Kidney capillary endothelial cell (primary cell): ENCODE results near the gene ADAMTS2.
A peak's percentile ranks its signal among the peaks of the same experiment; 100 is the strongest.

Source experiments
- DNase-seq: peaks from one replicate; pipeline ENCODE4 v3.0.0-alpha.2; 2018; ENCODE audit warnings: low spot score

The ADAMTS2 gene

DNA sequence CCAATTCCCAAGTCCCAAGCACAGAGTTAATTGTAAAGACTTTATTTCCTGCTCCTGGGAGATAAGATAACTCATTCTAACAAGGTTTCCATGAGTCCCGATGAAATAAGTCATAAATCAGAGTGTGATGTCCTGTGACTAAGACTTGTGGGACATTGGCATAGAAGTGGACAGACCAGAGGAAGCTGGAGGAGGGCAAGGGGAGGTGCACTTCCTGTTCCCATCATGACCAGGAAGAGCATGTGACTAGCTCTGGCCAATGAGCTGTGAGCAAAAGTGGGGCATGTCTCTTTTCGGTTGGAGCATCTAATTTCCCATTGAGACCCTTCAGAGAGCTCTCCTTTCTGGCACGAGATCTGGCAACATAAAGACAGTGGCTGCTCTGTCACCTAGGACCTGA, 184.7 kb downstream of the ADAMTS2 start:
- DNase-seq: no peak

DNA sequence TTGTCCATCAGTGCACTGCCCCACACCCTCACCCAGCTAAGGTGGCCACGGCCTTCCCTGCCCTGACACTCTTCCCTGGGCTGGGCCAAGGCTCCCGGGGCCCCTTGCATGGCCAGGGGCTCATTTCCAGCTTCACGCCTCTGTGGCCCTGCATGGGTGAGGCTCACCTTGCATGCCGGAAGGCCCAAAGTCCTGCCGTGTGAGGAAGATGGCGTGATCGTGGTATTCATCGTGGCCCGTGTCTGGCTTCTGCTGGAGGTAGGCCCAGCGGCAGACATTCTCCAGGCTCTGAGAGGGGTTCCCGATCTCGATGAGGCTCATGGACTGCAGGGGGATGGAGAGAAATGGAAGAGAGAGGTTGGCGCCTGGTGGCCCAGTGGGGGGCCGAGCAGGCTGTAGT, 186.7 kb downstream of the ADAMTS2 start:
- DNase-seq: no peak

DNA sequence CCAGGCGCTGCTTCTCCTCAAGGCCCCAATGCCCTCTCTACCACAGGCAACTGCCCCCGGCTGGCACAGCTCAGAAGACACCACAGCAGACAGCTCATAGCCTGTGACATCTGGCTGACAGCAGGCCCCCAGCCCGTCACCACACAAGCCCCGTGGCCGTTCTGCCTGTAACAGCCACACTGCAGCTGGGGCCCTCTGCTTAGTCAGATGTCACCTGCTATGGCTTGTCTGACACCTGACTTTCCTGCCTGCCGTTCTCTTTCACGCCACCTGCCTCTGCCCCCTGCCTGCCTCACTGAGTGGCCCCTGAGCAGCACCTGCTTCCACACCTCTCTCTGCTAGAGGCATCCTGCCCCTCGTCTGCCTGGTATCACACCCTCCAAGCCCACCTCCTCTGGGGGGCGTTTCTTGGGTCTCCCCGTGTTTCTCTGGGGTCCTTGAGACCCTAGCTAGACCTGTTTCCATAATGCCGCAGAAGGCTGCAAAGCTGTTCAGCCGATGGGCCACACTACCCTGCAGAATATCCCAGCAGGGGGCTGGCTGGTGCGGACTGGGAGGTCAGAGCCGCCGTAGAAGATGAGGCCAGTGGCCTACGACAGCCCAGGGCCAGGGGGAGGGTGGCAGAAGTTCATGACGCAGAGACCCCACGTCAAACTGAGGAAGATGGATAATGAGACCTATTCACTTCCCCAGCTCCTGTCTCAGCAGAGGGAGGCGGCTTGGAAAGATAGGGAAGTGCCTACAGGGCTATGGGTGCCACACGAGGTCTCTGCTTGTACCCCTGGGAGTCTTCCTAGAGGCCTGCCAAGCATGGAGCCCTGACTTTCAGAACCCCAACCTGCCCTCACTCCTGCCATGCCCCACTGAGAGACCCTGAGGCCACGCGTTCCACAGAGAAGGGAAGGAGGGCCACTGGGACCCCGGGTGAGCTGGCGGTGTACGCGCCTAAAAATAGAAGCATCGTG, 190.0 kb downstream of the ADAMTS2 start:
- no peak for DNase-seq

DNA sequence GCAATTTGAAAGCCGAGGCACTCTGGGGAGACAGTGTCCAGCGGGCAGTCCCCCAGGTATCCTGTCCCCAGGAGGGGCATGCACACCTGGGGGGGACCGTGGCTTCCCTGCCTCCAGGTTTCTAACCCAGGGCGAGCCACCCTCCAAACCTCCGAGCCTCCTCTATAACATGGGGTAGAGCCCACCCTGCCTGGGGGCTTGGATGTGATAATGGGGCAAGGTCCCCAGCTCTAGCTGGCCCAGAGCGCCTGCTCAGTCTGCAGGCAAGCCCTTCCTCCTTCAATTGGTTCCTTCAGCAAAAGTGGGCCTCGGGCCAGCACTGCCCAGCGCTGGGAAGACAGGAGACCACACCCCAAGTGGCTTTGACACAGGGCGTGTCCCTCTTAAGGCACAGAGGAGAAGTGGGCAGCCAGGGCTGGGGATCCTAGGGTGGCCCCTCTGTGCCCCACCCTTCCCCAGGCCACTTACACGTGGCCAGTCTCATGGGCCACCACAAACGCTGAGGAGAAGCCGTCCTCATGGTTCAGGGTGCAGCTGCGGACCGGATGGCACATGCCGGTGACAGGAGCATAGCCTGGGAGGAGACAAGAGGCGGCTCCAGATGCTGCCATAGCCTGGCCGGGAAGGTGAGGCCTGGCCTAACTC, 190.8 kb downstream of the ADAMTS2 start:
- DNase-seq: no peak

DNA sequence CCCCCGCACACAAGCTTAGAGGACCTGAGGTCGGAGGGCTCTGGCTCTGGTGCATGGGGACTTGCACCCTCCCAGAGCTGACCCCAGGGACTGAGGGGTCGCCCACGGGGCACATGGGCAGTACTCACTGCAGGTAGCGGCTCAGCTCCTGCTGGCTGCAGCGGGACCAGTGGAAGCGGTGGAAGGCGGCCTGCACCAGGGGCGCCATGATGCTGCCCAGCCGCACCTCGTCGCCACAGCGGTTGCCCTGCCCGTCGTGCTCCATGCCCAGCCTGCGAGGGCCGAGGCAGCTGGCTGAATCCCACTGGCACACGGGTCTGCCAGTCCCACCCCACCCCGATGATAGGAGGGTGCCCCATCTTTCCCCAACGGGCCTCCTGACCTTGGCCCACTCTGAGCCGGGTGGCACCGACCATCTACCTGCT, 191.3 kb downstream of the ADAMTS2 start:
- no peak for DNase-seq

DNA sequence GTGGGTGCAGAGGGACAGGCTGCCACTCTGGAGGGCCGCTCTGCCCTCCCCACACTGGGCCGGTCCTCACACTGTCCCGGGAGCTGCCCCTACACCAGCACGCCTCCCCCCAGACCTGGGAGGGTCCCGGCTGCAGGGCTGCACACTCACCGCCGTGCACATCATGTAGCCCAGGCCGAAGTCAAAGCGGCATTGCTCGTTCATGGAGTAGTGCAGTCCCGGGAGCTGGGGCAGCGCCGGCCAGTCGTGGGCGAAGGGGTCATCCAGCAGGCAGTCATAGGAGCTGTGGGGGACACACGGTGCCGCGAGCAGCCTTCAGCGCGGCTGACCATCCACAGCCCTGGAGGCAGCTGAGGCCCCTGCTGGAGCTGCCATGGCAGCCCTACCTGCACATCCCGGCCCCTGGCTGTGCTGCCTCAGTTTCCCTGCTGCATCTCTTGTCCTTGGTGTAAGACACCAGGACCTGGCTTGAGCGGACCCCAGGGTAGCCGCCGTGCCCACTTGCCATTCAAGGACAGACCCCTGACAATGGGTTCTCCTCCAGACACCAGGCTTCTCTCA, 191.8 kb downstream of the ADAMTS2 start:
- no peak for DNase-seq

DNA sequence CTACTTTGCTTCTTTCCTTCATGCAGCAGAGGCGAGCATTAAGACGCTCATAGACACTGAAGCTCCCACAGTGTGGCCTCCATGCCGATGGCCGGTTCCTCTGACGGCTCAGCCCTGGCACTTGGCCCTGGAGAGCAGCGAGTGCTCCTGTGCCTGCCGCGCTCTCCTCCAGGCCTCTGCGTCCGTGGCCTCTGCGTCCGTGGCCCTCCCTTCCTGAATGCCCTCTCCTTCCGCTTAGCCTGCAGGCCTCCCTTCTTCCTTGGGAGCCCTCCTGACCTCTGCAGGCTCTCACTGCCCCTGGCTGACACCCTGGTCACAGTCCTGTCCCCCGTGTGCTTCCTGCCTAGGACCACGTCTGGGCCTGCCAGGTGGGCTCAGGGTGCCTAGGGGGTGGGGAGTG, 192.3 kb downstream of the ADAMTS2 start:
- DNase-seq: no peak

DNA sequence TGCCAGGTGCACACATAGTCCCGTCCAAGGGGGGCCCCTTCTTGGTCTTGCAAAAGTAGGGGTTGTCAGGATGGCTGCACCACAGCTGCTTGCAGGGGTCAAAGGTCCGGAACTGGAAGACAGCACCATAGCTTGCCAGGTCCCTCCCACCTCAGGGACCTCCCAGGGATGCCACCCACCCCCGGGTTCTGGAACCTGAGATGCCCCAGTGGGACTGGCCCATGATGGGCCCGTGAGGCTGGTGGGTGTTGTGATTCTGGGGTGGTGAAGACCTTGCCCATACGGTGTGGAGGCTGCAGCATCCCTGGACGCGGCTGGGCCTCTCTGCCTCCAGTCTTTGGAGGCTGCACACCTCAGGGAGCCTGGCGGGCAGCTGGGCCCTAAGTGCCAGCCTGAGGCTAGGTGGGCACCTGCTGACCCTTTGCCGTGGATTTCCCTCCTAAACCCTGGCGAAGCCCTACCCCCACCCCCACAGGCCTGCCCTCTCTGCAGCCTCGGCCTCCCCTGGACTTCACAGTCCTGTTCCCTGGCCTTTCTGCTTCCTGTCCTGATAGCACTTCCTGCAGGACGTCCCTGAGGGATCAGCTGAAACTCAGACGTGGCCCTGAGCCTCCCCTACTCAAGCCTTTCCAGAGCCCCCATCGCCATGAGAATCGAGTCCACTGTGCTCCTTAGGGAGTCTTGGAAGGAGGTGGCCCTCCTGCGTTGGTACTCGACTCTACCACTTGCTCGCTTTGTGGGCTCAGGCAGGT, 192.9 kb downstream of the ADAMTS2 start:
- DNase-seq: no peak

DNA sequence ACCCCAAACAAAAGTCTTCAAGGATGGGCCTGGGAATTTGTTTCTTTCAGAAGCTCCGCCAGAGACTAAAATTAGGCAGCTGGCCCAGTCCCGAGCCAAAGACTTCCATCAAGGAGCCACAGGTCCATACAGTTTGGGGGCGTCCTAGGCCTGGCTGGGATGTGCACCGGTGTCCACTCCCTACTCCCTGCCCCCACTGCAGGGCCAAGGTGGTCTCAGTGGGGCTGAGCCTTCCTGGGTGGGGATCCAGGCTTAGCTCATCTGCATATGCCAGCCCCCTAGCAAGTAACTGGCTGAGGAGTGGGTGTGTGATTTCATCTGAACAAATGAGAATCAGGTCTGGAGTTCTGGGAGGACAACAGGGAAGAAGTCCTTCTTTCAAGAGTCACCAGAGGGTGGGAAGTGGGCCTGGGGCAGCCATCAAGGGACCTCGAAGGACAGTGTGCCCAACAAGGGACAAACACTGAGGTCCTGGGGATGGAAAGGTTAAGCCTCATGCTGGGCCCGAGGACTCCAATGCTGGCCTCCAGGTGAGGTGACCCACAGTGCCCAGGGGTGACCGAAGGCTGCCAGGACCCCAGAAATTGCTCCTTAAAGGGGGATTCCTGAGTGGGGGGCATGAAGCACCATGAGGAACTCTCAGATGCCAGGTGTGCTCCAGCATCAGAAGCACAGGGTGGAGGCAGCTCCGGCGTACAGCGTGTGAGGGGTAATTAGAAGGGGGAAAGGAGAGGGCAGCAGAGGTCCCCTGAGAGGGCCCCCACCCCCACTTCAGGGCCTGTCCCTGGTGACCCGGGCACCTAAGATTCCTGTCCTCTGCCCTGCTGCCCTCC, 193.8 kb downstream of the ADAMTS2 start:
- no peak for DNase-seq

DNA sequence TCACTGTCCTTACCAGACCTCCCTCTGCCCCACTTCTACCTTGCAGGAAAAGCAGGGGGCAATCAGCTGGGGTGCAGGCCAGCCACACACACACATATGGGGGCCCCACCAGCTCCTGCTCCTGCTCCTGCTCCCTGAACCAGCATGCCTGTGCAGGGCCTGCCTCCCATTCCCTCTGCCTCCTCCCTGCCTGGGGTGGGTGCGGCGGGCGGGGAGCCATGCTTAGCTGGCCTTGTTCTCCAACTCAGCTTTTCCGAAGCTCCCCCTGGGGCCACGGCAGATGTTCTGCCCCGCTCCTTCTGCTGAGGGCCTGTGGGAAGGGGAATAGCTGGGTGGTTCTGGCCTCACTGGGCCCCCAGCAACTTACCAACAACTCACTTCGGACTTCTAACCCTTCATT, 195.2 kb downstream of the ADAMTS2 start:
- no peak for DNase-seq

DNA sequence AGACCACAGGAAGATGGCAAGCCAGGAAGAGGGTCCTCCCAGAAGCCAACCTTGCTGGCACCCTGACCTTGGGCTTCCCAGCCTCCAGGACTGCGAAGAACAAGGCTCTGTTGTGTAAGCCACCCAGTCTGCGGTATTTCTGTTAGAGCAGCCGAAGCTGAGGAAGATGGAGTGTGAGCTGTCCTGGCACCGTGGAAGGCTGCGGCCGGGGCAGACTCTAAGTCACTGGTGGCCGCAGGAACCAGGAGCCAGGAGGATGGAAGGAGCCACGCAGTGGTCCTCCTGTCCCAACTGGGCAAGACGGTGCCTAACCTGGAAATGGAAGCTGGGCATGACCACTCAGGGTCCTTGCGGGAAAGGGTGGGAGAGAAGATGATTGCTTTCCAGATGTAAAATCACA, 196.0 kb downstream of the ADAMTS2 start:
- no peak for DNase-seq

DNA sequence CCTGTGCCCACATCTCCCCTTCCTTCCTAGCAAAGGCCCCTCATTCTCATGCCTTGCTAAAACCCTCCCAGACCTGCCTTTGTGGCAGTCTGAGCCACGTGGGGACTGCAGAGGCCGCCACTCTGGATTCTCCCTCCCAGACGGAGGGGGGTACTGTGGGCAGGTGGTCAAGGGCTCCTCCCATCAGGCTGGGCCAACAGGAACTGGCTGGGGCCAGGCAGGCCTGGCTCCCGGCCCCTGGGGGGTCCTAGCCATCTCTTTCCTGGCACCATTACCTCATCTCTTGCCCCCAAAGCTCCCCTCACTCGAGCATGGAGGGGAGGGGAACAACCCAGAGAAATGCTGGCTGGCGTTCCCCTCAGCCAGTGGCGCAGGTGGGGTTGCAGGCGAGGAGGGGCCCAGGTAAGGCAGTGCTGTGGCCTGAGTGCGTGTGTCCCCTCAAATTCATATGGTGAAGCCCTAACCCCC, 196.5 kb downstream of the ADAMTS2 start:
- no peak for DNase-seq

DNA sequence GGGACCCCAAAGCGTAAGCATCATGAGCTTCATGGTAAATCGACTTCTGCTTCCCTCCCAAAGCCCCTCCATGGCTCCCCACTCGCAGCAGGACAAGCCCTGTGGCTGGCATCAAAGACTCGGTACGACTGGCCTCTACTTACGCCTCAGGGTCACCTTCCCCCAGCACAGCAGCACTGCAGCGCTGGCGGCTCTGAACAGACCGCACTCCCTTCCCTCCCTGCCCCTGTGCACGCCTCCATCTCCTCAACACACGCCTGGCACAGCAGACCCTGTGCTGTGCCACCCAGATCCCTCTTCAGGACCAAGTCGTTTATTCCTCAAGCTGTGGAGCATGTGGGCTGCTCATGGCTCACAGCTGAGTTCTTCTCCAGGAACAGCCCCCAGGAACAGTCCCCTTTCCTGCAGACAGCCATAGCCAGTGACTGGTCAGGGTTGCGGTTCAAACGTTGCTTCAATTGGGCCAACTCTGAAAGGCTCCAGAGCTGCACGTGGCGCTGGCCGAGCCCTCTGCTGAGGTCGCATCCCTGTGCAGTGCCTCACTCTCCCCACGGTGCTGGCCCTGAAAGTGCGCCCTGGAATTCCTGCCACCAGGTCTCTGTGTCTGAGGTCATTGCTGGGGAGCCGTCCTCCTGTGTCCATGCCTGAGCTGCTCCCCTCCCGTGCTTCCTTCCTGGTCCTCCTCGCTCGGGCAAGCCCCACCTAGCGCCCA, 197.1 kb downstream of the ADAMTS2 start:
- no peak for DNase-seq

DNA sequence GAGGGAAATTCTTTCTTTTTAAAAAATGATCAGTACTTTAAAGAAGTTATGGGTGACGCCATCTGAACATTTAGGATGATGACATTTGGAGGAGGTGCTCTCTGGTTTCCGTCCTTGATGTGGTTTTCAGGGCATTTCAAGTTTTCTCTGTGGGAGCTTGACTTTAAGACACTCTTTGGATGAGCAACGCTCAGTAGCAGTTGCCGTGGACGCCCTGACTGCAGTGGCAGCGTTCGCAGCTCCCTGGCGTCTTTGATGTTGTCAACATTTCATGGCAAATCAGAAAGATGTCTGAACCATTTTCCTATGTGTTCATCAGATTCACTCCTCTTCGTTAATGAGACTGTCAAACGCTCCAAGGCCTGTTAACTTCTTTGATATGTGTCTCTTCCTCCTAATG, 199.0 kb downstream of the ADAMTS2 start:
- DNase-seq: no peak

DNA sequence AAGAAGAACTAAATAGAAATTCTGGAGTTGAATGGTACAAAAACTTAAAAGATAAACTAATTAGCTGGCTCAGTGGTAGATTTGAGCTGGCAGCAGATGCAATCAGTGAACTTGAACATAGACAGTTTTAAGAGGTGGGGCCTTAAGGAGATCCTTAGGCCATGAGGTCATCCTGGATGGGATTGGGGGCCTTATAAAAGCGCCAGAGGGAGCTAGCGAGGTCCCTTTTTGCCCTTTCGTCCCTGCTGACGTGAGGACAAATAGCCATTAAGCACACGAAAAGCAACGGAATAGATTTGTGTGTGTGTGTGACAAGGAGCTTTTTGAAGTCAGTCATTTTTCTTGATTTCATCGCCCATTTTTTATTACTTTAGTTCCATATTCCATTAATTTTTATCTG, 201.8 kb downstream of the ADAMTS2 start:
- DNase-seq: no peak

DNA sequence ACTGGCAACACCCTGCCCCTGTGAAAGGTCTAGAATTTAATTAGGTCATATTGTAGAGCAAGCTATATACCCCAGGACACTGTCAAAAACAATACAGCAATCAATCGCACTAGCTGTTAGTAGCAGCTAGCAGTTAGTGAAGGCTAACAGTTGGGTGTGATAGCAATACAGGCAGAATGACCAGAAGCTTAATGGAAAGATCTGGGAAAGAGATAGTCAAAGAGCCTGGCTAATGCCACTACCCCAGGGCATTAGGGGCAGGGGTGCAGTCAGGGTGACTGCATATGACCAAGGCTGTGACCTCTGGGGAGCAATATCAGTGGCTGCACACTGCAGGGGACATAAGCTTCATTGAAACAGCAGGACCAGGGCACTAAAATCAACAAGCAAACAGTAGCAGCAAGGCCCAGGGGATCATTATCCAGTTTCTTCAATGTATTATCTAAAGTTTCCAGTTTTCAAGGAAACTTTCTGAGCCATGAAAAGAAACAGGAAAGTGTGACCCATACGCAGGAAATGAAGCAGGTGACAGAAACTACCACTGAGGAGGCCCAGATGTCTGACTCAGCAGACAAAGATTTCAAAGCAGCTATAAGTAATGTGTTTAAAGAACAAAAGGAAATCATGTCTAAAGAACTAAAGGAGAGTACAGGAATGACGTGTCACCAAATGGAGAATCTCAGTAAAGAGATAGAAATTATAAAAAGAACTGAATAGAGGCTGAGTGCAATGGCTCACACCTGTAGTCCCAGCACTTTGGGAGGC, 202.6 kb downstream of the ADAMTS2 start:
- peak; percentile 93 for DNase-seq

DNA sequence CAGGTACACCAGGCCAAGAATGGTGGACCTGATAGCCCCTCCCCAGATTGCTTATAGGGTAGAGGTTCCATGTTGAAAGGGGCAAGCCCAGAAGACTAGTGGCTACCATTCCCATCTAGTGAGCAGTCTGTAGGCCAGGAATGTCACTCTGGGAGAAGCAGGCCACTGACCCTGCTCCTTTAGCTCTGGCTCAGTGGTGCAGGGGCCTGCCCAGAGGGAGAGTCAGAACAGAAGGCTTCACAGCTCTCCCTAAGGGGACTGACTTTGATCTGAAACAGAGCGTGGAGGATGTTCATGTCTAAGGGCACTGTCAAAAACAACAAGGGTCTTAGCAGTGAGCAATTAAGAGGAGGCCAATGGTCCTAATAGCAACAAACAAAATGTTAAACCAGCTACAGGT, 203.4 kb downstream of the ADAMTS2 start:
- DNase-seq: no peak

DNA sequence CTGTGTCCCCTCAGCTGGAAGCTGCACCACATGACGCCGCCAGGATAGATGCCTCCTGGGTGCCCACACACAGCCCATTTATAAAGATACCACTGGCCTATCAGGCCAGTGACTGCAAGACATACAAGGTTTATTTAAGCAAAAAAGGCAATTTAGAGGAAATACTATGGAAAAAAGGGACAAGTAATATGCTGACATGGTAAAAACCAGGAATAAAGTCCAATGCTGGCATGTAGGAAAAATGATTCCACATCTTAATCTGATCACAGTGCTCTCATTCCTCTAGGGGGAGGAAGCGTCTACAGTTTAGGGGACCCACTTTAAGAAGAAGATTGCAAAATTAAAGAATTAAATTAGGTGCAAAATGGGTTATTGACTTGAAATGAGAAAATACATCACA, 205.0 kb downstream of the ADAMTS2 start:
- no peak for DNase-seq

DNA sequence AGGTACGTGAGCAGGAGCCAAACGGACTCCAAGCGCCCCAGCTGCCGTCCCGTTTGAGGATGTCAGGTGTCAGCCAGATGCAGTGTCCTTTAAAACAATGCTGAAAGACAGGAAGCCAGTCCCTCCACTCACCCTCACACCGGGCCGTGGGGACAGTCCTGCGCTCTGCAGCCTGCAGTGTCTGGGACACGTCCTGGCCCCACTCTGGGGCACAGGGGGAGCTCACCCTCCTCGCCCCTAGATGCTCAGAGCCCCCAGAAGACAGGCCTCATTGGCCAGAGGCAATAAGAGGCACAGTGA, 205.4 kb downstream of the ADAMTS2 start:
- DNase-seq: no peak
